Endodermal cell (in vitro differentiated cells): ENCODE measurements around the gene C19orf53. TPM values are rescaled to one million over a fixed set of nuclear protein-coding genes. Genes with fewer than 3 reads are reported as not detected.
"Not testable (repeated sequence)": the region's sequence is repeated elsewhere in the genome, so short reads cannot be mapped to it uniquely, and the experiment has no call there.

Experiments
- DNase-seq: peaks from one replicate; pipeline ENCODE4 v3.0.0-alpha.2; 2017
- H3K27ac ChIP-seq: 2 replicates; pipeline ENCODE4 v1.5.1; 2013; ENCODE audit warnings: mild to moderate bottlenecking, low read depth, low read length, moderate library complexity
- H3K27me3 ChIP-seq: 2 replicates; pipeline ENCODE4 v1.6.1; 2013; ENCODE audit warnings: mild to moderate bottlenecking, low read length, moderate library complexity; ENCODE audit not compliant: insufficient read depth, control insufficient read depth, poor library complexity, severe bottlenecking
- H3K36me3 ChIP-seq: 2 replicates; pipeline ENCODE4 v1.7.0; 2013; ENCODE audit warnings: mild to moderate bottlenecking, low read length, moderate library complexity; ENCODE audit not compliant: control insufficient read depth, insufficient read depth
- H3K4me1 ChIP-seq: one replicate; pipeline ENCODE4 v1.7.0; 2013; ENCODE audit warnings: low read length; ENCODE audit not compliant: control insufficient read depth, insufficient read depth
- H3K4me3 ChIP-seq: 2 replicates; pipeline ENCODE4 v1.5.1; 2013; ENCODE audit warnings: mild to moderate bottlenecking, low read length, moderate library complexity
- H3K9ac ChIP-seq: 2 replicates; pipeline ENCODE4 v1.6.1; 2013; ENCODE audit warnings: mild to moderate bottlenecking, low read length, moderate library complexity; ENCODE audit not compliant: poor library complexity, severe bottlenecking; ENCODE audit errors: extremely low read depth
- H3K9me3 ChIP-seq: 2 replicates; pipeline ENCODE4 v1.6.1; 2013; ENCODE audit warnings: mild to moderate bottlenecking, low read length, moderate library complexity; ENCODE audit not compliant: control insufficient read depth
- H3K27ac Mint-ChIP-seq: 2 replicates; pipeline ENCODE4 v1.8.0; 2020; ENCODE audit warnings: mixed read lengths
- H3K27me3 Mint-ChIP-seq: 2 replicates; pipeline ENCODE4 v1.8.0; 2021; ENCODE audit warnings: mild to moderate bottlenecking, mixed read lengths; ENCODE audit not compliant: insufficient read depth
- H3K36me3 Mint-ChIP-seq: 2 replicates; pipeline ENCODE4 v1.8.0; 2020; ENCODE audit warnings: low read depth, mixed read lengths
- H3K4me1 Mint-ChIP-seq: 2 replicates; pipeline ENCODE4 v1.8.0; 2020; ENCODE audit warnings: mixed read lengths
- H3K4me3 Mint-ChIP-seq: 2 replicates; pipeline ENCODE4 v1.8.0; 2020; ENCODE audit warnings: mild to moderate bottlenecking, moderate library complexity, mixed read lengths
- H3K9me3 Mint-ChIP-seq: 2 replicates; pipeline ENCODE4 v1.8.0; 2020; ENCODE audit warnings: mild to moderate bottlenecking, mixed read lengths
- CTCF ChIP-seq: fragments of 200-600 bp; sonication (generic); conservative IDR thresholded peaks from 2 replicates; pipeline ENCODE4 v1.5.0; 2021; ENCODE audit warnings: antibody characterized with exemption, mild to moderate bottlenecking
- WGBS, 2 experiments: methylation state at CpG; one replicate each; pipeline versions ENCODE4 v1.1.5 to v1.1.7; 2013; ENCODE audit warnings: missing lambda C conversion rate in 2 of 2, mixed read lengths in 1 of 2; ENCODE audit not compliant: insufficient coverage in 1 of 2, insufficient read length in 1 of 2; 5-methylcytosine and 5-hydroxymethylcytosine counted together
- total RNA-seq, 2 donors: library from RNA; stranded (reverse); fragmentation: NEBNext Ultra II Directional in 1 of 2; extraction: Animal tissue kit (Norgen Biotek cat#: 25700) in 1 of 2; gene quantifications; 2 replicates in 1 of 2; 3 replicates in 1 of 2; pipeline ENCODE4 v1.2.1, GENCODE V29; 2021

C19orf53 gene
- total RNA-seq, 2 donors from 2014 or later = 106 to 114 TPM

- Histone ChIP-seq H3K9me3 (no peaks in the 10 kb centered on the region), H3K36me3 (no peaks in the 10 kb centered on the region), H3K9ac (no peak overlapping the region), H3K4me1 (no peaks in the 10 kb centered on the region), H3K27me3 (no peaks in the 10 kb centered on the region), H3K4me3 (no peak overlapping the region), H3K27ac (no peak overlapping the region)
- no peak for DNase-seq
- no peak for TF ChIP-seq CTCF
- Mint-ChIP-seq H3K4me1 (peaks cover 3% of the 10 kb centered on the region), H3K27ac (no peak overlapping the region), H3K9me3 (no peaks in the 10 kb centered on the region), H3K36me3 (no peaks in the 10 kb centered on the region), H3K27me3 (no peaks in the 10 kb centered on the region), H3K4me3 (no peak overlapping the region)
- WGBS, 2 experiments = 91 to 98% methylated on average over 7 to 8 of the region's 8 CpGs
These were observed 16.1 kb downstream of the C19orf53 start for GRCh38 chr19:13790354-13790753.

GRCh38 chr19:13793317-13793716 is 19.1 kb downstream of the C19orf53 start:
- peaks cover 13% of the 10 kb centered on the region for H3K4me1 Mint-ChIP-seq
- H3K27ac Mint-ChIP-seq, H3K36me3 ChIP-seq, H3K36me3 Mint-ChIP-seq, H3K27me3 Mint-ChIP-seq, H3K27ac ChIP-seq, H3K4me1 ChIP-seq, DNase-seq, H3K4me3 ChIP-seq, H3K9me3 ChIP-seq, H3K27me3 ChIP-seq, H3K9me3 Mint-ChIP-seq, H3K9ac ChIP-seq: not testable (repeated sequence)
- H3K4me3 Mint-ChIP-seq = peak overlapping the region; percentile 86
- WGBS, 2 experiments = 94 to 97% methylated on average over 6 to 9 of the region's 9 CpGs

- peak overlapping the region; percentile 70 for H3K9ac ChIP-seq
- no peaks in the 10 kb centered on the region for H3K27me3 ChIP-seq
- H3K36me3 ChIP-seq = no peaks in the 10 kb centered on the region
- H3K27me3 Mint-ChIP-seq = peaks cover 2% of the 10 kb centered on the region
- H3K9me3 Mint-ChIP-seq = no peaks in the 10 kb centered on the region
- H3K27ac Mint-ChIP-seq = peak overlapping the region; percentile 99
- H3K36me3 Mint-ChIP-seq = peaks cover 6% of the 10 kb centered on the region
- H3K4me3 ChIP-seq = peak overlapping the region; percentile 87
- no peaks in the 10 kb centered on the region for H3K9me3 ChIP-seq
- no peak for TF ChIP-seq CTCF
- 63 to 85% methylated on average over 3 to 6 of the region's 8 CpGs for WGBS, 2 experiments
- no peak for DNase-seq
- H3K4me1 ChIP-seq = peaks cover 5% of the 10 kb centered on the region
- H3K4me1 Mint-ChIP-seq = peaks cover 13% of the 10 kb centered on the region
- peak overlapping the region; percentile 86 for H3K4me3 Mint-ChIP-seq
- H3K27ac ChIP-seq = peak overlapping the region; percentile 84
These were observed 20.1 kb downstream of the C19orf53 start for GRCh38 chr19:13794398-13794756.
